HT1080 (cell line): Measurements from ENCODE around the gene RNF114. TPM values are rescaled to one million over a fixed set of nuclear protein-coding genes. Genes with fewer than 3 reads are reported as not detected.
"Not testable (repeated sequence)": the region's sequence is repeated elsewhere in the genome, so short reads cannot be mapped to it uniquely, and the experiment has no call there.

Experiments used
- DNase-seq: peaks from one replicate; pipeline ENCODE4 v3.0.0-alpha.2; 2015; ENCODE audit warnings: low read depth
- total RNA-seq: library from RNA; depleted of rRNA; stranded (reverse); fragments of >200 nt; shearing (Covaris generic); gene quantifications from 2 replicates; pipeline ENCODE4 v1.2.3, GENCODE V29; 2014

The RNF114 gene
- total RNA-seq, 1 experiment from 2014 or later: 84.9 TPM

GRCh38 chr20:49961413-49961812 lies 25.2 kb downstream of the RNF114 start:
- no peak for DNase-seq

- DNase-seq: peak; percentile 41
Observed at GRCh38 chr20:49964964-49965780, 29.0 kb downstream of the RNF114 start.

DNA sequence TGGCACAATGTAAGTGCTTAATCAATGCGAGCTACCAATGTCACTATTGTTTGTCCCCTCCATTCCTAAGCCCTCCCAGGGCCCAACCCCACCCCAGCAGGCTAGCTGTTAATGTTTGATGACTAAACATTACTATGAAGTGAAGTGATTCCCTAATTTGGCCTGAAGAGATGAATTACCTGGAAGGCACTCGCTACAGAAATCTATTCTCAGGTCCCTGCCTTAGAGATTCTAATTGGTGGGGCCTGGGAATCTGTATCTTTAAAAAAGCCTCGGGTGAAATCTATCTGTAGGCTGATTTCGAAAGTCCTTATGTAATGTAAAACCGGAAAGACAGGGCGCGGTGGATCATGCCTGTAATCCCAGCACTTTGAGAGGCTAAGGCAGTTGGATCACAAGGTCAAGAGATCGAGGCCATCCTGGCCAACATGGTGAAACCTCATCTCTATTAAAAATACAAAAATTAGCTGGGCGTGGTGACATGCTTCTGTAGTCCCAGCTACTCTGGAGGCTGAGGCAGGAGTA lies 29.6 kb downstream of the RNF114 start:
- no peak for DNase-seq

DNA sequence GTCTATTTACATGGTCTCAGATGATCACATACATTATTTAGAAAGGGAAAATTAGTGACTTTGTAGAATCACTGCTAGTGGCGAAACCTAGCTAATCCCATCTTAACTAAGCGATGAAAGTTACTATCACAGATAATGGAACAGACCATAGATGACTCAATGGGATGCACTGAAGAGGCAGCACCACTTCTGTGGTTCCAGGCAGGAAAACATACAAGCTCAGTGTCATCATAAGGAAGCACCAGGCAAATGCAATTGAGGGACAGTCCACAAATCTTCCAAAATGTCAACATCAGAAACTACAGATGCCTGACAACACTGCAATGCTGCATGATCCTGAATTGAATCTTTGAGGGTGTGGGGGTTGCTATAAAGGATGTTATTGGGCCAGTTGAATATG lies 30.7 kb downstream of the RNF114 start:
- no peak for DNase-seq

- no peak for DNase-seq
Observed at GRCh38 chr20:49969234-49969633, 33.0 kb downstream of the RNF114 start.

DNA sequence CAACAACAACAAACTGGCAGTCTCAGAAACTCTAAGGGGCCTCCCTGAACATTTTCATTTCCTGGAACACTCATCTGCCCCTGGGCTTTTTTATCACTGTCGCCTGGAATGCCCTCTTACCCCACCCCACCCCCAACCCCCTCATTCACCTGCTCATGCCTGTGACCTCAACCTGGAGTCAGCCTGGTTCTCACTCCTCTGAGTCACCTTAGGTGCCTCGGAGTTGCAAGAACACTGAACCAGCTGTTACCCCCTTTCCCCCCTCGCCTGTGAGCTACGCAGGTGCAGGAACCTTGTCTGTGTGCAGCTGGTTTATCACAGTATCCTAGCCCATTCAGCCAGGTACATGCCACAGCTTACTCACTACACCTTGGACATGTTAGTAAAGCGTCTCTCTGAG lies 33.7 kb downstream of the RNF114 start:
- DNase-seq: no peak

GRCh38 chr20:49970498-49970897 lies 34.3 kb downstream of the RNF114 start:
- DNase-seq: no peak

GRCh38 chr20:49973981-49974380 lies 37.8 kb downstream of the RNF114 start:
- DNase-seq: no peak

DNA sequence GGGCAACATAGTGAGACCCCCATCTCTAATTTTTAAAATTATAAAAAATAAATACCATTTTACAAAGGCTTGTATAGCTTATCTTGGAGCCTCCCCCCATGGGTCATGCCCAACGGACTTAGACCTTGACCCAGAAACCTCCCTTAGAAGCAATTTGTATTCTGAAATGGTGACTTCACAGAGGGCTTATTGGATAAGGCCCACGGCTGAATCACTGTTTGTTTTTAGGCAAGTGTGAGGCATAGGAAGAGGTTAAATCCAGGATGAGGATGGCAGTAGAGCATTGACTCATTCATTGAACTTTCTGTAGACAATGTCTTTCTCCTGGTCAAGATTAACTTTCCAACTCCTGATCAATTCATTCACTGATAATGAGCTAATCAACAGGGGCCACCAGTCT lies 40.3 kb downstream of the RNF114 start:
- DNase-seq: peak; percentile 74

DNA sequence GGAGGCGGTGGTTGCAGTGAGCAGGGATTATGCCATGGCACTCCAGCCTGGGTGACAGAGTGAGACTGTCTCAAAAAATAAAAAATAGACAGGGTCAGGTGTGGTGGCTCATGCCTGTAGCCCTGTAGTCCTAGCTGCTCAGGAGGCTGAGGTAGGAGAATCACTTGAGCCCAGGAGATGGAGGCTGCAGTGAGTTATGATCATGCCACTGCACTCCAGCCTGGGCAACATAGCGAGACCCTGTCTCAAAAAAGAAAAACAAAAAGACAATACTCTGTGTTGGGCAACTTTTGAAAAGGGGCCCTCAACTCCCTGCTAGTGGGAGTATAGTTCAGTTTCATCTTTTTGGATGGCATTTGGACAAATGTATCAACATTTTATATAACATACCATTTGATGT lies 41.5 kb downstream of the RNF114 start:
- DNase-seq: not testable (repeated sequence)

- no peak for DNase-seq
Observed at GRCh38 chr20:49978685-49979029, 42.5 kb downstream of the RNF114 start.

GRCh38 chr20:49979030-49979832 lies 43.0 kb downstream of the RNF114 start:
- DNase-seq: peak; percentile 44

GRCh38 chr20:49980140-49981008 lies 44.2 kb downstream of the RNF114 start:
- no peak for DNase-seq

DNA sequence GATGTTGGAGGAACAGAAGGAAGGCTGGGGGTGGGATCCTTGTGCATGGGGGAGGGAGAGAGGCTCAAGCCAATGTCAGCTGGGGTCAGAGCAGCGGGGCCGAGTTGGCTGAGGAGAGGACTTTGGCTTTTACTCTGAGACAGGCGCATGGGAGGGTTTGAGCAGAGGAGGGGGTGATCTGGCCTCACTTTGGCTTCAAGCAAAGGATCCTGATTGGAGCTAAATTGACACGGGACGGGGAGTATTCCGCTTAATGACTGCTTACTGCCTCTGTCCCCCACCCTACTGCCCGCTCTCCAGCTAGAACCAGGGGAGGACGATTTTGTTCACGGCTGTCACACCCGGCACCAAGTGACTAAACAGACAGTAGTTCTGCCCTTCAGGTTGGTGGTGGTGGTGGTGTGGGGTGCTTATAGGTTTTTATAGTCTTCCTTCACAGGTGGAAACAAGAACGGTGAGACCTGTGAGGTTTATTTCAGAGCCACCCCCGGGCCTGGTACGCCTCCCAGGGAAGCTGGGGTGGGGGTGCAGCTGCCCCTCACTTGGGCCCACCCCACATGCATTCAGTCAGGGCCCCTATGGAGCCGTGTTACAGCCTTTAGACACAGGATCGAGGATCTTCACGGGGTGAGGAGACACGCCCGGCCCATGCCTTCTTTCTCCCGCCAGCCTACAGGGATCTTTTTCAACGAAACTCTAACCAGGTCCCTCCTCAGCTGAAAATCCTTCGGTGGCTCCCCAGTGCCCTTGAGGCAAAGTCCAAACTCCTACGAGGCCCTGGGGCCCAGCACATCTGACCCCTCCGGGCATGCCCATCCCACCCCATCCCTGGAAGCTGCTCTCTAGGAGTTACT lies 45.2 kb downstream of the RNF114 start:
- no peak for DNase-seq

- DNase-seq: no peak
Observed at GRCh38 chr20:49982072-49982345, 45.8 kb downstream of the RNF114 start.

DNA sequence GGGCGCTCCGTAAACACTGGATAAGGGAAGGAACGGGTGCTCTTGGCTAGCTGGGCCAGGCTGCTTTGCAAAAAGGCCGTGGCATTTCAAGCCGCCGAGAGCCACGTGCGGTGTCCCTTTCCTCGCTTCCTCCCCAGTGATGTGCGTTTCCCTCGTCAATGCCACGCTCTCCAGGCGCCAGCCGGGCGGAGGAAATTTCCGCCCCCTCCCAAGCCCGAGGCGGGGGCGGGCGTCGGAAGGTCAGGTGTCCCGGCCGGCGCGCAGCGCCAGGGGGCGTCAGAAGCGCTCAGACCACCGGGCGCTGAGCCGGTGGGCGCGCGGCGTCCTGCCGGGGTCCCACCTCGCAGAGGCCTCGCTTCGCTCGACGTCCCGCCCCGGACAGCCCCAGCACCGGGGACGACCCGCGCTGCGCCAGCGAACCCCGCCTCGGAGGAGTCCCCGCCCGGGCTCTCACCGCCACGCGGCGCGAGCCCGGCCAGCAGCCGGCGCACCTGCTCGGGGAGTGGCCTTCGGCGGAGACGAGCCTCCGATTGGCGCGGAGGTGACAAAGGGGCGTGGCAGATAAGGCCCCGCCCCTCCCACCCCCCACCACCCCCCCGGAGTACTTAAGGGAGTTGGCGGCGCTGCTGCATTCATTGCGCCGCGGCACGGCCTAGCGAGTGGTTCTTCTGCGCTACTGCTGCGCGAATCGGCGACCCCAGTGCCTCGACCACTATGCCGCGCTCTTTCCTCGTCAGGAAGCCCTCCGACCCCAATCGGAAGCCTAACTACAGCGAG lies 46.3 kb downstream of the RNF114 start, which contains the start of gene SNAI1:
Gene SNAI1, plus strand, starts transcription at position 635 of the 777 bp plus-strand sequence. Its CDS starts 80 bp downstream, at position 715.
- peak; percentile 65 for DNase-seq

GRCh38 chr20:49983123-49983847 lies 47.1 kb downstream of the RNF114 start:
- no peak for DNase-seq

DNA sequence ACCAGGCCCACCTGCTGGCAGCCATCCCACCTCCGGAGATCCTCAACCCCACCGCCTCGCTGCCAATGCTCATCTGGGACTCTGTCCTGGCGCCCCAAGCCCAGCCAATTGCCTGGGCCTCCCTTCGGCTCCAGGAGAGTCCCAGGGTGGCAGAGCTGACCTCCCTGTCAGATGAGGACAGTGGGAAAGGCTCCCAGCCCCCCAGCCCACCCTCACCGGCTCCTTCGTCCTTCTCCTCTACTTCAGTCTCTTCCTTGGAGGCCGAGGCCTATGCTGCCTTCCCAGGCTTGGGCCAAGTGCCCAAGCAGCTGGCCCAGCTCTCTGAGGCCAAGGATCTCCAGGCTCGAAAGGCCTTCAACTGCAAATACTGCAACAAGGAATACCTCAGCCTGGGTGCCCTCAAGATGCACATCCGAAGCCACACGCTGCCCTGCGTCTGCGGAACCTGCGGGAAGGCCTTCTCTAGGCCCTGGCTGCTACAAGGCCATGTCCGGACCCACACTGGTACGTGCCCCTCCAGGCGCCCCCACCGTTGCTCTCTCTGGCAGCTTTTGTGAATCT lies 47.7 kb downstream of the RNF114 start:
- DNase-seq: no peak
